ENCODE results near the gene TMEM186.
"Not testable (repeated sequence)": the region's sequence is repeated elsewhere in the genome, so short reads cannot be mapped to it uniquely, and the experiment has no call there.

Gene TMEM186

GRCh38 chr16:8751481-8752311 is 45.7 kb downstream of the TMEM186 start:
- H3K4me1 ChIP-seq (ENCODE audit: insufficient read depth, low read length): peaks cover 10% of the 10 kb centered on the region

GRCh38 chr16:8748944-8749343 is 48.5 kb downstream of the TMEM186 start:
- H3K9ac ChIP-seq (ENCODE audit: low read depth, low read length); H3K36me3 ChIP-seq (ENCODE audit: insufficient read depth, low read length); H3K9me3 ChIP-seq (ENCODE audit: control insufficient read depth, insufficient read depth, low read length): not testable (repeated sequence)
- peaks cover 10% of the 10 kb centered on the region for H3K4me1 ChIP-seq (ENCODE audit: insufficient read depth, low read length)

More at GRCh38 chr16:8751481-8752311, 45.7 kb downstream of the TMEM186 start:
- Histone ChIP-seq H3K36me3 (ENCODE audit: insufficient read depth, low read length) (no peaks in the 10 kb centered on the region), H3K9ac (ENCODE audit: low read depth, low read length) (no peak overlapping the region), H3K9me3 (ENCODE audit: control insufficient read depth, insufficient read depth, low read length) (no peaks in the 10 kb centered on the region)
